Left renal pelvis (tissue), 4 donors: ENCODE data around the gene MSRB1. TPM values are rescaled to one million over a fixed set of nuclear protein-coding genes. Genes with fewer than 3 reads are reported as not detected.
"Not testable (repeated sequence)": the region's sequence is repeated elsewhere in the genome, so short reads cannot be mapped to it uniquely, and the experiment has no call there.

Experiments
- DNase-seq, 4 donors: peaks; one replicate each; pipeline ENCODE4 v3.0.0-alpha.2; 2013; ENCODE audit warnings: low read depth in 4 of 4, low spot score in 3 of 4
- polyA plus RNA-seq, 4 donors: library from polyadenylated mRNA; unstranded; fragments of 120-200 nt; gene quantifications; one replicate each; pipeline ENCODE4 v1.2.1, GENCODE V29; 2013; ENCODE audit not compliant: insufficient read length in 4 of 4

Gene MSRB1
- polyA plus RNA-seq, 4 donors = 12.7 to 78.7 (median 58.5) TPM

DNA sequence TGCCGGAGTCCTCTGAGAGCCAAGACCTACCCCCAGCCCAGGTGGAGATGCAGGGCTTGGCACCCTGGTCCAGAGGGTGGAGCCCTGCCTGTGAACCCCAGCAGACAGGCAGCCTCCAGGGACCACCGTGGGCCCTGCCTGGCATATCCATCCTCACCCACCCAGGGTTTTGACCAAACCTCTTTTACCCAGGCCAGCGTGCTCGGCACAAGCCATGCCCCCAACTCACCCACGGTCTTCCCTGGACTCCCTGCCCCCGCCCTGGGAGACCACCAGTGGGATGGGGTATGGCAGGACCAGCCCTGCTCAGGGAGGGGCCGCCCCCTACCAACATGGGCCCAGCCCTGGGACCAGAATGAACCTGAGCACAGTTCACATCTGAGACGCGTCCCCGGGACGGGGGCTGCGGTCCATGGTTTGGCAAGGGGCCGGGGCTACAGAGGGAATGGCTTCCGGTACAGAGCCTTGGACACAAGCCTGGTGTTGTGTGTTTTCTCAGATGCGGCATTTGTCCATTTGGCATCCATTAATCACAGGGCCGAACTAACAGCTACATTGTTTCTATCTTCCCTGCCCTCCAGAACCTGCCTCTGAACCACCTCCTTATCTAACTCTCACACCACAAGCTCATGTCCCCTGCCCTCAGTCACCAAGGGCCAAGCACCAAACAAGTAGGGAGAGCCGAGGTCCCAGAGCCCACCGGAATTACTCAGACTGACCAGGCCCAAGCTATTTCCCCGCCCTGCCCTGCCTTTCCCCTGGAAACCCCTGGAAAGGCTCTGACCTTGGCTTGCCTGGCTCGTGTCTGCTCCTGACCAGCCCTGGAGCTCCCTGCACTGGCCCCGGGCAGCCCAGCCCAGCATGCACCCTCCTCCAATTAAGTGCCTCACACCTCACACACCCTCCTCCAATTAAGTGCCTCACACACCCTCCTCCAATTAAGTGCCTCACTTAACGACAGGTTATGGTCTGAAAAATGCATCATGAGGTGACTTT lies 38.9 kb downstream of the MSRB1 start:
- no peak for DNase-seq

DNA sequence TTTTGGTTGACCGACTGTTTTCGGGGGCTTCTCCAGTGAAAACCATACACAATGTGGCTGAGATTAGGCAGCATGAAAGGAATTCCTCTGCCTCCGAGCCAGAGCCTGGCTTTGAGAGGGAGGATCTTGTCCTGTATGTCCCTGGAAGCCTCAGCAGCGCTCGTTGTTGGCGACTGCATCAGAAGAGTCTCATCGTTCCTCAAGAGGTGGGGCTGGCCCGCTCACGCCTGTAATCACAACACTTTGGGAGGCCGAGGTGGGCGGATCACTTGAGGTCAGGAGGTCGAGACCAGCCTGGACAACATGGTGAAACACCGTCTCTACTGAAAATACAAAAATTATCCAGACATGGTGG lies 39.8 kb downstream of the MSRB1 start:
- DNase-seq = no peak

- no peak for DNase-seq
Observed at GRCh38 chr16:1902547-1903219, 40.3 kb downstream of the MSRB1 start.

GRCh38 chr16:1900452-1900774 lies 42.6 kb downstream of the MSRB1 start:
- no peak for DNase-seq

GRCh38 chr16:1899641-1900451 lies 43.2 kb downstream of the MSRB1 start:
- DNase-seq = no peak

- not testable (repeated sequence) for DNase-seq
Observed at GRCh38 chr16:1897692-1898091, 45.3 kb downstream of the MSRB1 start.

GRCh38 chr16:1895949-1896675 lies 46.9 kb downstream of the MSRB1 start:
- no peak for DNase-seq

- DNase-seq = no peak
Observed at GRCh38 chr16:1895068-1895467, 47.9 kb downstream of the MSRB1 start.

GRCh38 chr16:1890708-1891050 lies 52.3 kb downstream of the MSRB1 start:
- DNase-seq = no peak

DNA sequence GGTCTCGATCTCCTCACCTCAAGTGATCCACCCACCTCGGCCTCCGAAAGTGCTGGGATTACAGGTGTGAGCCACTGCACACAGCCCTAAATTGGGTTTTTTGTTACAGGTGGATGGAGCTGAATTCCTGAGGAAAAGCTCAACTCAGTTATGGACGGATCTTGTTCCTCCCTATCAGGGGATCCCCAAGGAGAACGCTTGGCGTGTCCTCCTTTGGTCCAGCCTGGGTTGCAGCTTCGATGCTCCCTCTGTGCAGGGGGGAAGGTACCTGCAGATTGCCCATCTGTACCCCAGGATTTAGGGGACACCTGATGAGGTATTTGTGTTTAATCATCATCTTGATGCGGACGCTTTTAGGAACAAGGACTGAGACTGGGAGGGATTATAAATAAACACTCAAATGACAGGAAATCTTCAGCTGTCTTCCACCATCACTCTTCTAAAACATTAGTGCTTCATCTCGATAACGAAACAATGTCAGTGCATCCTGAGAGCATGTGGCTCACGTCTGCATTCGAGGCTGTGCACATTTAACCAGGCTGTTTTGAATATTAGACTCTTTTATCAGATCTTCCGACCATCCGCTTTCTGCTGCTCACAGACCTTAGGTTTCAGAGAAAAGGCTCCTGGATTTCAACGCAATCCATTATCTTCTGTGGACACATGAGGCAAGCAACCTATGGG lies 52.8 kb downstream of the MSRB1 start:
- no peak for DNase-seq

Other genes with a start within 250 kb of the MSRB1 start
- gene MAPK8IP3, start 237.0 kb downstream of the MSRB1 start, polyA plus RNA-seq = 10 to 100 TPM; 35.3 to 79.2 (median 54.1) TPM
- 10 to 100 TPM; 18.7 to 46.6 (median 22.9) TPM for gene NME3, start 171.7 kb downstream of the MSRB1 start, polyA plus RNA-seq
- gene EME2, start 170.4 kb downstream of the MSRB1 start, polyA plus RNA-seq = 10 to 100 TPM in 1 of 4 donors, 1 to 10 TPM in 3; 5.7 to 16.1 (median 8.0) TPM
- gene MRPS34, start 170.1 kb downstream of the MSRB1 start, polyA plus RNA-seq = 10 to 100 TPM; 37.1 to 89.4 (median 57.9) TPM
- 10 to 100 TPM; 31.4 to 53.3 (median 35.4) TPM for gene SPSB3, start 160.6 kb downstream of the MSRB1 start, polyA plus RNA-seq
- 10 to 100 TPM; 32.7 to 58.6 (median 34.8) TPM for gene NUBP2, start 160.2 kb downstream of the MSRB1 start, polyA plus RNA-seq
- 1 to 10 TPM in 3 of 4 donors, under 1 TPM in 1; 0.15 to 3.6 (median 1.6) TPM for gene IGFALS, start 149.5 kb downstream of the MSRB1 start, polyA plus RNA-seq
- gene HAGH, start 116.4 kb downstream of the MSRB1 start, polyA plus RNA-seq = 10 to 100 TPM; 29.7 to 51.8 (median 31.9) TPM
- 10 to 100 TPM; 22.5 to 46.7 (median 34.7) TPM for gene FAHD1, start 116.0 kb downstream of the MSRB1 start, polyA plus RNA-seq
- 1 to 10 TPM in 2 of 4 donors, under 1 TPM in 2; 0.25 to 3.1 (median 1.00) TPM for gene MEIOB, start 71.0 kb downstream of the MSRB1 start, polyA plus RNA-seq
- gene HS3ST6, start 24.8 kb downstream of the MSRB1 start, polyA plus RNA-seq = under 1 TPM in 3 of 4 donors, not detected in 1; 0.27 to 0.63 (median 0.42) TPM
- under 1 TPM; 0.09 to 0.34 (median 0.13) TPM for gene RPL3L, start 11.5 kb upstream of the MSRB1 start, polyA plus RNA-seq
- gene NDUFB10, start 16.3 kb upstream of the MSRB1 start, polyA plus RNA-seq = 100 to 1,000 TPM in 3 of 4 donors, 10 to 100 TPM in 1; 86.4 to 134 (median 128) TPM
- 1,000 to 10,000 TPM; 1,831 to 2,075 (median 1,960) TPM for gene RPS2, start 21.6 kb upstream of the MSRB1 start, polyA plus RNA-seq
- gene RNF151, start 23.7 kb upstream of the MSRB1 start, polyA plus RNA-seq = not detected
- 10 to 100 TPM; 25.1 to 46.9 (median 29.1) TPM for gene TBL3, start 28.9 kb upstream of the MSRB1 start, polyA plus RNA-seq
- gene NOXO1, start 38.3 kb upstream of the MSRB1 start, polyA plus RNA-seq = 1 to 10 TPM in 1 of 4 donors, under 1 TPM in 3; 0.45 to 3.0 (median 0.78) TPM
- 10 to 100 TPM; 17.3 to 29.2 (median 23.9) TPM for gene GFER, start 41.0 kb upstream of the MSRB1 start, polyA plus RNA-seq
- 1 to 10 TPM; 1.7 to 3.1 (median 1.9) TPM for gene SYNGR3, start 46.8 kb upstream of the MSRB1 start, polyA plus RNA-seq
- 10 to 100 TPM; 16.9 to 28.3 (median 18.9) TPM for gene ZNF598, start 66.6 kb upstream of the MSRB1 start, polyA plus RNA-seq
- 10 to 100 TPM in 1 of 4 donors, 1 to 10 TPM in 3; 4.2 to 12.3 (median 7.3) TPM for gene NPW, start 76.6 kb upstream of the MSRB1 start, polyA plus RNA-seq
- 100 to 1,000 TPM; 102 to 161 (median 104) TPM for gene NHERF2, start 83.7 kb upstream of the MSRB1 start, polyA plus RNA-seq
- gene NTHL1, start 104.6 kb upstream of the MSRB1 start, polyA plus RNA-seq = 10 to 100 TPM; 15.8 to 27.1 (median 17.5) TPM
- gene TSC2, start 104.8 kb upstream of the MSRB1 start, polyA plus RNA-seq = 100 to 1,000 TPM; 121 to 183 (median 146) TPM
- gene PKD1, start 192.7 kb upstream of the MSRB1 start, polyA plus RNA-seq = 100 to 1,000 TPM in 2 of 4 donors, 10 to 100 TPM in 2; 51.6 to 119 (median 94.0) TPM
- gene RAB26, start 205.4 kb upstream of the MSRB1 start, polyA plus RNA-seq = 1 to 10 TPM; 1.9 to 4.0 (median 2.4) TPM
- 10 to 100 TPM; 41.7 to 56.9 (median 50.5) TPM for gene TRAF7, start 212.6 kb upstream of the MSRB1 start, polyA plus RNA-seq